CD4-positive, alpha-beta T cell (primary cell): ENCODE results near the gene COX7A2. TPM values are rescaled to one million over a fixed set of nuclear protein-coding genes. Genes with fewer than 3 reads are reported as not detected.

ENCODE experiments used
- ATAC-seq: fragments of 200-7000 bp; cut with Tn5 transposase; one replicate; pipeline ENCODE4 v1.10.0; 2022; ENCODE audit warnings: mild to moderate bottlenecking; ENCODE audit not compliant: poor library complexity
- CTCF ChIA-PET: fragments of 350-600 bp; sonication (Branson Sonifier 250); formaldehyde crosslinking; loops from one replicate; lab custom pipeline; 2021; ENCODE audit warnings: antibody characterized with exemption, inconsistent platforms; lab: Charles Lee
- POLR2A ChIA-PET: fragments of 350-600 bp; sonication (Branson Sonifier 250); formaldehyde crosslinking; loops from one replicate; lab custom pipeline; 2021; ENCODE audit warnings: antibody characterized with exemption, inconsistent platforms; lab: Charles Lee
- DNase-seq, 14 experiments: peaks; one replicate each; pipeline ENCODE4 v3.0.0-alpha.2; 2013 to 2020; ENCODE audit warnings: mixed read lengths in 2 of 14
- H3K27ac ChIP-seq, 2 donors: one replicate each; pipeline versions ENCODE4 v1.5.1 to v1.7.0; 2013; ENCODE audit warnings: low read length in 2 of 2, low read depth in 1 of 2, mild to moderate bottlenecking in 1 of 2
- H3K27me3 ChIP-seq, 2 experiments: 1 replicate in 1 of 2; 2 replicates in 1 of 2; pipeline versions ENCODE4 v1.6.1 to v1.7.0; 2013; ENCODE audit warnings: low read length in 2 of 2, control low read depth in 1 of 2, mild to moderate bottlenecking in 1 of 2, moderate library complexity in 1 of 2; ENCODE audit not compliant: insufficient read depth in 2 of 2, control insufficient read depth in 1 of 2
- H3K36me3 ChIP-seq: one replicate; pipeline ENCODE4 v1.6.1; 2013; ENCODE audit warnings: low read length, control low read depth; ENCODE audit not compliant: insufficient read depth
- H3K4me1 ChIP-seq: one replicate; pipeline ENCODE4 v1.6.1; 2013; ENCODE audit warnings: low read length, control low read depth; ENCODE audit not compliant: insufficient read depth
- H3K4me3 ChIP-seq: one replicate; pipeline ENCODE4 v1.5.1; 2013; ENCODE audit warnings: mild to moderate bottlenecking, low read length, moderate library complexity
- H3K9me3 ChIP-seq, 2 experiments: 1 replicate in 1 of 2; 2 replicates in 1 of 2; pipeline versions ENCODE4 v1.6.1 to v1.7.0; 2013; ENCODE audit warnings: low read length in 2 of 2, mild to moderate bottlenecking in 2 of 2, control low read depth in 1 of 2, moderate library complexity in 1 of 2; ENCODE audit not compliant: control insufficient read depth in 1 of 2, insufficient read depth in 1 of 2
- H3K27ac Mint-ChIP-seq: one replicate; pipeline ENCODE4 v1.8.0; 2020; ENCODE audit warnings: mixed read lengths
- H3K27me3 Mint-ChIP-seq: one replicate; pipeline ENCODE4 v1.8.0; 2021; ENCODE audit warnings: mixed read lengths
- H3K36me3 Mint-ChIP-seq: one replicate; pipeline ENCODE4 v1.8.0; 2021; ENCODE audit warnings: low read depth, mixed read lengths
- H3K4me1 Mint-ChIP-seq: one replicate; pipeline ENCODE4 v1.8.0; 2021; ENCODE audit warnings: low read depth, mixed read lengths
- H3K4me3 Mint-ChIP-seq: one replicate; pipeline ENCODE4 v1.8.0; 2020; ENCODE audit warnings: mild to moderate bottlenecking, mixed read lengths
- H3K9me3 Mint-ChIP-seq: one replicate; pipeline ENCODE4 v1.8.0; 2020; ENCODE audit warnings: mixed read lengths
- intact Hi-C, 2 experiments: fragments of 100-400 bp; cut with DNase I in 1 of 2; cut with micrococcal nuclease in 1 of 2; formaldehyde crosslinking; loops; one replicate each; pipeline versions ENCODE4 v1.15.1 to v1.9.0; 2023 to 2025; cut with DNase I, micrococcal nuclease
- total RNA-seq, 174 experiments: library from RNA in 2 of 174; stranded (reverse) in 2 of 174; gene quantifications; one replicate each; pipeline ENCODE4 v1.2.3 and lab custom pipeline; 2021 to 2026
- TF ChIP-seq, protein P1 (sequence below): fragments of 200-600 bp; IDR thresholded peaks from one replicate; pipeline ENCODE4 v1.8.0; 2022; ENCODE audit warnings: antibody characterized with exemption, mild to moderate bottlenecking

COX7A2 gene
- total RNA-seq, 2 experiments from 2014 or later, result 189 to 195 TPM

- no peaks in the 10 kb centered on the region for H3K9me3 Mint-ChIP-seq
- ATAC-seq (peak; percentile 96), DNase-seq (peak; percentile 90 to 100 (median 95))
- H3K36me3 Mint-ChIP-seq, result peaks cover 4% of the 10 kb centered on the region
- no peaks in the 10 kb centered on the region for H3K27me3 ChIP-seq
- peak within 1 kb of the TSS; percentile 76 to 85 for H3K27ac ChIP-seq
- H3K4me3 Mint-ChIP-seq, result no peak within 1 kb of the TSS
- peaks cover 47% of the 10 kb centered on the region for H3K4me1 Mint-ChIP-seq
- TF ChIP-seq, protein P1, sequence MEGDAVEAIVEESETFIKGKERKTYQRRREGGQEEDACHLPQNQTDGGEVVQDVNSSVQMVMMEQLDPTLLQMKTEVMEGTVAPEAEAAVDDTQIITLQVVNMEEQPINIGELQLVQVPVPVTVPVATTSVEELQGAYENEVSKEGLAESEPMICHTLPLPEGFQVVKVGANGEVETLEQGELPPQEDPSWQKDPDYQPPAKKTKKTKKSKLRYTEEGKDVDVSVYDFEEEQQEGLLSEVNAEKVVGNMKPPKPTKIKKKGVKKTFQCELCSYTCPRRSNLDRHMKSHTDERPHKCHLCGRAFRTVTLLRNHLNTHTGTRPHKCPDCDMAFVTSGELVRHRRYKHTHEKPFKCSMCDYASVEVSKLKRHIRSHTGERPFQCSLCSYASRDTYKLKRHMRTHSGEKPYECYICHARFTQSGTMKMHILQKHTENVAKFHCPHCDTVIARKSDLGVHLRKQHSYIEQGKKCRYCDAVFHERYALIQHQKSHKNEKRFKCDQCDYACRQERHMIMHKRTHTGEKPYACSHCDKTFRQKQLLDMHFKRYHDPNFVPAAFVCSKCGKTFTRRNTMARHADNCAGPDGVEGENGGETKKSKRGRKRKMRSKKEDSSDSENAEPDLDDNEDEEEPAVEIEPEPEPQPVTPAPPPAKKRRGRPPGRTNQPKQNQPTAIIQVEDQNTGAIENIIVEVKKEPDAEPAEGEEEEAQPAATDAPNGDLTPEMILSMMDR, result no peak
- H3K36me3 ChIP-seq, result no peaks in the 10 kb centered on the region
- H3K27ac Mint-ChIP-seq, result no peak within 1 kb of the TSS
- intact Hi-C loops, result loop anchor here (1.0 to 5.0 kb wide), 5 partner anchors 18 to 1630 kb away; partner anchors contain the start of genes COX7A2 (in 1 of the 2) and SENP6 (in 1 of the 2)
- POLR2A ChIA-PET, result interaction anchor here (0.6 to 3.7 kb wide), 13 partner anchors 9 to 1833 kb away, joined by 3 to 61 read pairs (median 4); partner anchors contain the start of genes COX7A2, SENP6 and SLC17A5
- CTCF ChIA-PET, result interaction anchor here (1.3 to 1.6 kb wide), 5 partner anchors 18 to 1630 kb away, joined by 3 to 4 read pairs (median 3); partner anchors contain the start of genes COX7A2 and SLC17A5
- peaks cover 9% of the 10 kb centered on the region for H3K4me1 ChIP-seq
- H3K9me3 ChIP-seq, result no peaks in the 10 kb centered on the region
- no peaks in the 10 kb centered on the region for H3K27me3 Mint-ChIP-seq
- H3K4me3 ChIP-seq, result peak within 1 kb of the TSS; percentile 78
These were observed 41.2 kb upstream of the COX7A2 start, which contains the start of gene TMEM30A for GRCh38 chr6:75284632-75285282. TSS of gene TMEM30A (minus strand) at chr6:75284792. CDS start at chr6:75284638, 154 bp downstream.

DNA sequence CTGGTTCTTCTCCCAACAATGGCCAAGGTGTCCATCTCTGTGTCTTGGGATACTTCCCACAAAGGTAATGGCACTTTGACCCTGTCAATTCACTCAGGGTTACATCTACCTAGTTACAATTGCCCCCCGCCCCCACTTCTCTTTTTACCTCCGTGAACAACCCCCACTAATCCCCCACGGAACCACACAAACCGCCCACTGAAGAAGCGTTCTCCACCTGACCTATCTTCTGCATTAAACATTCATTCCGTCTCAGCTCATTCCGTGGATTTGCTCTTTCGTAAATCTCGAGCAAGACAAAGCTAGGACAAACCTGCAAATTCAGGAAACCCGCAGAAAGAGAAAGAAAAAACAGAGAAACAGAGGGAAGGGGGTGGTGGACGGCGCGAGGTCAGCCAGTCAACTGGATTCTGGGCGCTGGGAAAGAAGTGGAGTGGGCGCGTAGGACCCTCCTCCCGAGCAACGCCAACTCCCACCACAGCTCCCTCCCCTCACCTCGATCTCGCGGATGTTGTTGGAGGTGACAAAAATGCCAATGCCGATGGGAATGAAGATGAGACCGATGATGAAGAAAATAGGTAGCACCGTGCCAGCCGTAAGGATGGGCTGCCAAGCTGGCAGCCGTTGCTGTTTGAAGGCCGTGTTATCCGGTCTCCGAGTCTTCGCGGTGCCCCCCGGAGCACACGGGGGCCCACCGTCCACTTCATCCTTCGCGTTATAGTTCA lies 40.5 kb upstream of the COX7A2 start:
- Histone ChIP-seq H3K36me3 (no peaks in the 10 kb centered on the region), H3K4me1 (peaks cover 9% of the 10 kb centered on the region), H3K9me3 (no peaks in the 10 kb centered on the region), H3K27ac (peak overlapping the region; percentile 67 to 76), H3K4me3 (peak overlapping the region; percentile 78), H3K27me3 (no peaks in the 10 kb centered on the region)
- ATAC-seq (peak; percentile 6), DNase-seq (peak in 5 of 14 experiments; percentile 5 to 46 (median 19))
- Mint-ChIP-seq H3K36me3 (peaks cover 4% of the 10 kb centered on the region), H3K9me3 (no peaks in the 10 kb centered on the region), H3K4me1 (peaks cover 54% of the 10 kb centered on the region), H3K4me3 (no peak overlapping the region), H3K27me3 (no peaks in the 10 kb centered on the region), H3K27ac (no peak overlapping the region)
- POLR2A ChIA-PET, result interaction anchor here (0.5 to 3.7 kb wide), 13 partner anchors 8 to 1833 kb away, joined by 3 to 61 read pairs (median 4); partner anchors contain the start of genes COX7A2, SENP6 and SLC17A5
- intact Hi-C loops, result loop anchor here (2.0 to 5.0 kb wide), 4 partner anchors 17 to 1629 kb away; partner anchors contain the start of gene SENP6 (in 1 of the 2)
- CTCF ChIA-PET, result interaction anchor here (1.4 to 1.6 kb wide), 4 partner anchors 17 to 1630 kb away, joined by 3 to 4 read pairs (median 4); partner anchors contain the start of gene SLC17A5
- TF ChIP-seq, protein P1, result no peak

DNA sequence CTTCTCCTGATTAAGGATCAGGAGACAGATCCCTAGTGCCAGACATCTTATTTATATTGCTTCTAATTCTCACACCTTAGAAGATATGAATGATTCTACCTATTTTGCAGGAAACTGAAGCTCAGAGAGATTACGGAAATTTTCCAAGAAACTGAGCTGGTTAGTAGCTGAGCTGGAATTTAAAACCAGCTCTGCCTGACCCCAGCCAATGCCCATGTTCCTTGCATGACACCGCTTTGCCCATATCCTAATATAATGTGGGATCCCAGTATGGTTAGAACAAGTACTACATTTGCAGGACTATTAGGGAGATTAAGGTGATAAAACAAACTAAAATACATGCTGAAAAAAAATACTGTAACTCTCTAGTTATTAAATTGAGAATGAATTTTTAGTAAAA lies 39.1 kb upstream of the COX7A2 start:
- ChIA-PET CTCF (no interaction called here), POLR2A (interaction anchor here (3.7 kb wide), 1 partner anchor 319 kb away, joined by 19 read pairs; the partner anchor contains the start of gene SENP6)
- no peak for ATAC-seq
- H3K36me3 Mint-ChIP-seq, result peaks cover 5% of the 10 kb centered on the region
- Histone ChIP-seq H3K9me3 (no peaks in the 10 kb centered on the region), H3K4me1 (peaks cover 10% of the 10 kb centered on the region), H3K27ac (no peak overlapping the region), H3K4me3 (peak overlapping the region; percentile 2), H3K27me3 (no peaks in the 10 kb centered on the region), H3K36me3 (no peaks in the 10 kb centered on the region)
- TF ChIP-seq, protein P1, result no peak
- no peaks in the 10 kb centered on the region for H3K27me3 Mint-ChIP-seq
- intact Hi-C loops, result loop anchor here in 1 of 2 experiments (5.0 kb wide), 1 partner anchor 320 kb away; the partner anchor contains the start of gene SENP6
- H3K4me3 Mint-ChIP-seq, result no peak overlapping the region
- no peaks in the 10 kb centered on the region for H3K9me3 Mint-ChIP-seq
- no peak for DNase-seq
- H3K27ac Mint-ChIP-seq, result no peak overlapping the region
- peaks cover 57% of the 10 kb centered on the region for H3K4me1 Mint-ChIP-seq
